ENCODE data around the gene SLC26A3.

DNA sequence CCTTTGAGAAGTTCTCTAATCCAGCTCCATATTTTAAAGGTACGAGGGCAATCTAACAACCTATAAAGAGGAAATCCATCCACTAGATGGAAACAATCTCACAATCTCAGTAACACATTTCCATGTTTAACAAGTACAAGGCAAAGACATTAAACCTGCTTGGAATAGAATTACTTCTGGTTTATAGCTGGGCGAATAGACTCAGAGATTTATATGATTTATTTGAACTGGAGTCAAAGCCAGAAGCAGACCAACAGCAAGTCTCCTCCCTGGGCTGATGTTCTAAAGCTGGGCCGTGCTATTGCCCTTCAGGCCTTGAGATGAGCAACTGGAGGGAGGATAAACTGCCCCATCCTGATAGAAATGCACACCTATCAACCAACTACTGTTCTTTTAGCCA, 25.3 kb downstream of the SLC26A3 start:
- TF ChIP-seq, protein P1, sequence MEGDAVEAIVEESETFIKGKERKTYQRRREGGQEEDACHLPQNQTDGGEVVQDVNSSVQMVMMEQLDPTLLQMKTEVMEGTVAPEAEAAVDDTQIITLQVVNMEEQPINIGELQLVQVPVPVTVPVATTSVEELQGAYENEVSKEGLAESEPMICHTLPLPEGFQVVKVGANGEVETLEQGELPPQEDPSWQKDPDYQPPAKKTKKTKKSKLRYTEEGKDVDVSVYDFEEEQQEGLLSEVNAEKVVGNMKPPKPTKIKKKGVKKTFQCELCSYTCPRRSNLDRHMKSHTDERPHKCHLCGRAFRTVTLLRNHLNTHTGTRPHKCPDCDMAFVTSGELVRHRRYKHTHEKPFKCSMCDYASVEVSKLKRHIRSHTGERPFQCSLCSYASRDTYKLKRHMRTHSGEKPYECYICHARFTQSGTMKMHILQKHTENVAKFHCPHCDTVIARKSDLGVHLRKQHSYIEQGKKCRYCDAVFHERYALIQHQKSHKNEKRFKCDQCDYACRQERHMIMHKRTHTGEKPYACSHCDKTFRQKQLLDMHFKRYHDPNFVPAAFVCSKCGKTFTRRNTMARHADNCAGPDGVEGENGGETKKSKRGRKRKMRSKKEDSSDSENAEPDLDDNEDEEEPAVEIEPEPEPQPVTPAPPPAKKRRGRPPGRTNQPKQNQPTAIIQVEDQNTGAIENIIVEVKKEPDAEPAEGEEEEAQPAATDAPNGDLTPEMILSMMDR (IDR thresholded peaks at IDR 0.05 in 4 of 5, conservative IDR thresholded peaks at IDR 0.05 in 1 of 5) = no peak
- no peak for TF ChIP-seq POLR2A (IDR thresholded peaks at IDR 0.05)
